Parathyroid adenoma (tissue), 2 donors: ENCODE data around the gene STS.

Experiments used
- H2AFZ ChIP-seq: fragments of 300-600 bp; sonication (generic); one replicate; pipeline ENCODE4 v1.7.0; 2017; ENCODE audit warnings: antibody characterized with exemption, mild to moderate bottlenecking
- H3K27ac ChIP-seq: fragments of 300-600 bp; sonication (generic); one replicate; pipeline ENCODE4 v1.7.0; 2017
- H3K27me3 ChIP-seq: fragments of 300-600 bp; sonication (generic); one replicate; pipeline ENCODE4 v1.7.0; 2017; ENCODE audit warnings: low read length; ENCODE audit not compliant: control insufficient read depth, insufficient read depth
- H3K36me3 ChIP-seq: fragments of 300-600 bp; sonication (generic); one replicate; pipeline ENCODE4 v1.7.0; 2017; ENCODE audit warnings: low read length; ENCODE audit not compliant: control insufficient read depth, insufficient read depth
- H3K4me1 ChIP-seq: fragments of 300-600 bp; sonication (generic); one replicate; pipeline ENCODE4 v1.7.0; 2017; ENCODE audit warnings: control low read depth
- H3K4me2 ChIP-seq: fragments of 300-600 bp; sonication (generic); one replicate; pipeline ENCODE4 v1.7.0; 2017; ENCODE audit warnings: low read length
- H3K4me3 ChIP-seq: fragments of 300-600 bp; sonication (generic); one replicate; pipeline ENCODE4 v1.7.0; 2017; ENCODE audit warnings: low read depth, low read length
- H3K79me2 ChIP-seq: fragments of 300-600 bp; sonication (generic); one replicate; pipeline ENCODE4 v1.7.0; 2017; ENCODE audit warnings: control low read depth
- H3K9ac ChIP-seq: fragments of 300-600 bp; sonication (generic); one replicate; pipeline ENCODE4 v1.7.0; 2017; ENCODE audit warnings: mild to moderate bottlenecking
- H3K9me3 ChIP-seq: fragments of 300-600 bp; sonication (generic); one replicate; pipeline ENCODE4 v1.7.0; 2017; ENCODE audit warnings: low read length; ENCODE audit not compliant: control insufficient read depth
- TF ChIP-seq, protein P1 (sequence below): fragments of 300-600 bp; sonication (generic); IDR thresholded peaks from one replicate; pipeline ENCODE4 v1.7.0; 2017; ENCODE audit warnings: antibody characterized with exemption, mild to moderate bottlenecking
- donor health status: primary hyperparathyroidism.

Gene STS

GRCh38 chrX:7132335-7133049 is 15.0 kb upstream of the STS start:
- Histone ChIP-seq H3K4me3 (no peak overlapping the region), H3K9me3 (no peaks in the 10 kb centered on the region), H3K4me1 (no peaks in the 10 kb centered on the region), H3K27ac (no peak overlapping the region), H3K4me2 (no peak overlapping the region), H3K79me2 (no peaks in the 10 kb centered on the region), H3K27me3 (no peaks in the 10 kb centered on the region), H3K9ac (no peak overlapping the region), H3K36me3 (no peaks in the 10 kb centered on the region), H2AFZ (no peak overlapping the region)
- TF ChIP-seq, protein P1, sequence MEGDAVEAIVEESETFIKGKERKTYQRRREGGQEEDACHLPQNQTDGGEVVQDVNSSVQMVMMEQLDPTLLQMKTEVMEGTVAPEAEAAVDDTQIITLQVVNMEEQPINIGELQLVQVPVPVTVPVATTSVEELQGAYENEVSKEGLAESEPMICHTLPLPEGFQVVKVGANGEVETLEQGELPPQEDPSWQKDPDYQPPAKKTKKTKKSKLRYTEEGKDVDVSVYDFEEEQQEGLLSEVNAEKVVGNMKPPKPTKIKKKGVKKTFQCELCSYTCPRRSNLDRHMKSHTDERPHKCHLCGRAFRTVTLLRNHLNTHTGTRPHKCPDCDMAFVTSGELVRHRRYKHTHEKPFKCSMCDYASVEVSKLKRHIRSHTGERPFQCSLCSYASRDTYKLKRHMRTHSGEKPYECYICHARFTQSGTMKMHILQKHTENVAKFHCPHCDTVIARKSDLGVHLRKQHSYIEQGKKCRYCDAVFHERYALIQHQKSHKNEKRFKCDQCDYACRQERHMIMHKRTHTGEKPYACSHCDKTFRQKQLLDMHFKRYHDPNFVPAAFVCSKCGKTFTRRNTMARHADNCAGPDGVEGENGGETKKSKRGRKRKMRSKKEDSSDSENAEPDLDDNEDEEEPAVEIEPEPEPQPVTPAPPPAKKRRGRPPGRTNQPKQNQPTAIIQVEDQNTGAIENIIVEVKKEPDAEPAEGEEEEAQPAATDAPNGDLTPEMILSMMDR, result peak; percentile 48

DNA sequence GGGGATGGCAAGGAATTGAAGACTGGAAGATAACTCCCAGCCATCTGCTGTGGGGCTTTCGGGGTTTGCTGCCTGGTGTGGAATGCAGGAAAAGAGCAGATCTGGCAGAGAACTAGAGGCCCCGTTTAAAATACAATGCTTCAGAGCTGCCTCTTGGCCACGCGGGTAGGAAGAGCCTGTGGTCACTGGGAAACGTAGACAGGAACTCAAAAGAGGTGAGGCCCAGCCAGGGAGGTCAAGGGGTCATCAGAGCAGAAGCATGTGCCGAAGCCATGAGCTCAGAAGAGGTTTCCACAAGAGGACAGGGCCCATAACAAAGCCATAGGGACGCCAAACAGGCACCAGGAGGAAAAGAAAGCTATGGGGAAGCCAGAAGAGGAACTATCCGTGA is 14.5 kb upstream of the STS start:
- Histone ChIP-seq H3K4me1 (no peaks in the 10 kb centered on the region), H3K9ac (no peak overlapping the region), H3K4me2 (no peak overlapping the region), H3K9me3 (no peaks in the 10 kb centered on the region), H3K36me3 (no peaks in the 10 kb centered on the region), H2AFZ (no peak overlapping the region), H3K79me2 (no peaks in the 10 kb centered on the region), H3K27me3 (no peaks in the 10 kb centered on the region), H3K4me3 (no peak overlapping the region), H3K27ac (no peak overlapping the region)
- TF ChIP-seq, protein P1, result no peak

DNA sequence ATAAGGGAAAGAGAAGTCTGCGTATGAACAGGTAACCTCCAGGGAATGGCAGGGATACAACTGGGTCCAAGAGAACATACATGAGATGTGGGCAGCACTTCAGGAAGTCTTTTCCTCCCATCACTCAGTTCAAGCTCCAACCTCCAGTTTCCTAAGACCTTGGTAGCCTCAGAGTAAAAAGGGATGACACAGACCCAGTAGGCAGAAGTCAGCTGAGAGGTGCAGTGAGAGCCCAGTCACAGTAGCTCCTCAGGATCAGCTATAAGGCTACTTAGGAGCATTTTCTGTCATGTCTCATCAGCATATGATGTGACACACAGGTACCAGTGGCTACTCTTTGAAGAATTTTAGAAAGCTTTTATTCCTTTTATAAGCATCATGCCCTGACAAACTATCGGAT is 12.5 kb upstream of the STS start:
- H3K36me3 ChIP-seq, result no peaks in the 10 kb centered on the region
- no peaks in the 10 kb centered on the region for H3K9me3 ChIP-seq
- H3K4me1 ChIP-seq, result no peaks in the 10 kb centered on the region
- H3K4me3 ChIP-seq, result no peak overlapping the region
- TF ChIP-seq, protein P1, result no peak
- H3K27me3 ChIP-seq, result no peaks in the 10 kb centered on the region
- H3K4me2 ChIP-seq, result no peak overlapping the region
- H3K27ac ChIP-seq, result no peak overlapping the region
- H2AFZ ChIP-seq, result no peak overlapping the region
- no peaks in the 10 kb centered on the region for H3K79me2 ChIP-seq
- no peak overlapping the region for H3K9ac ChIP-seq

DNA sequence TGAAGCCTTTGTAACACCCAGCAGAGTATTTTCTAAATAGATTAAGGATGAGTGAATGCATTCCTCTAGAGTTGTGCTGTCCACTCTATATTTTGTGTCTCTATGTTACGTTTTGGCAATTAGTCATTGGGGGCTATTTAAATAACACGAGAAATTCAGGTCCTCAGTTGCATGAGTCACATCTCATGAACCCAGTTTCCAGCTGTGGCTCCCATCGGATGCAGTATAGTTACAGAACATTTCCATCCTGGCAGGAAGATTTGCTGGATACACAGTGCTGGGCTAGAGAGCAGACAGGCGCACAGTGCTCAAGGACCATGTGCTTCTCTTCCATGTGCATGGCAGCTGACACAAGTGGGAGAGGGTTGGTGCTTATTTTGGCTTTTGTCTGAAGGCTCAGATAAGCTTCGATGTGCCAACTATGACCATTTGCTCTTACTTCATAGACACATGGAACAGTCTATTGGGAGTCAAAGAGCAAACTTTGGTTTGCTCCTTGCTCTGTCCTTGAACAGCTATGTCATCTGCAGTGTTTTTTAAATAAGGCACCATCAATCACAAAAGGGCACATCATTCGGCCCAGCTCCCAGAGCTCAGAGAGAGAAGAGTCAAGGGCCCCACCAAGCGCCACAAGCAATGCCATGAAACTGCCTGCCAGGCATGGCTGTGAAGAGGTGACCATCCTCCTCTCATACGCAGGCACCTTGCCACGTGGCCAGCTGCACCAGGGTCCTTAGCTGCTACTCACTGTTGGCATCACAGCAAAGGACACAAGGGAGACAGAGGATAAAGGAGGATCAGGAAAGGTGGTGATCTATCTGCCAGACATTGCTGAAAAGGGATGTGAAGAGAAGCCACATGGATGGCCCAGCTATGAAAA is 8.1 kb upstream of the STS start:
- Histone ChIP-seq H2AFZ (no peak overlapping the region), H3K4me3 (no peak overlapping the region), H3K4me1 (no peaks in the 10 kb centered on the region), H3K79me2 (no peaks in the 10 kb centered on the region), H3K4me2 (no peak overlapping the region), H3K27ac (no peak overlapping the region), H3K36me3 (no peaks in the 10 kb centered on the region), H3K27me3 (no peaks in the 10 kb centered on the region), H3K9ac (no peak overlapping the region), H3K9me3 (no peaks in the 10 kb centered on the region)
- TF ChIP-seq, protein P1, result no peak
